Esophagus muscularis mucosa (tissue), 4 donors: ENCODE measurements around the gene FAM241A. TPM values are rescaled to one million over a fixed set of nuclear protein-coding genes. Genes with fewer than 3 reads are reported as not detected.

Experiments
- DNase-seq: peaks from one replicate; pipeline ENCODE4 v3.0.0-alpha.2; 2017; ENCODE audit errors: extremely low spot score
- H3K27ac ChIP-seq, 4 donors: fragments of 200-600 bp; sonication (generic); replicated peaks in 1 of 4; 1 replicate in 3 of 4; 2 replicates in 1 of 4; pipeline ENCODE4 v1.5.1; 2016 to 2019; ENCODE audit warnings: mild to moderate bottlenecking in 1 of 4
- H3K27me3 ChIP-seq, 4 donors: fragments of 200-600 bp; sonication (generic); one replicate each; pipeline versions ENCODE4 v1.5.1 to v1.6.0; 2016 to 2019
- H3K36me3 ChIP-seq, 4 donors: fragments of 200-600 bp; sonication (generic); one replicate each; pipeline ENCODE4 v1.5.1; 2016 to 2019
- H3K4me1 ChIP-seq, 4 donors: fragments of 200-600 bp; sonication (generic); one replicate each; pipeline ENCODE4 v1.5.1; 2016 to 2019
- H3K4me3 ChIP-seq, 4 donors: fragments of 200-600 bp; sonication (generic); 1 replicate in 2 of 4; 2 replicates in 2 of 4; pipeline ENCODE4 v1.5.1; 2016 to 2019; ENCODE audit warnings: mild to moderate bottlenecking in 4 of 4, moderate library complexity in 1 of 4
- H3K9me3 ChIP-seq, 4 donors: fragments of 200-600 bp; sonication (generic); 1 replicate in 3 of 4; 2 replicates in 1 of 4; pipeline ENCODE4 v1.5.1; 2016 to 2019
- CTCF ChIP-seq, 3 experiments: fragments of 200-600 bp in 2 of 3; fragments of 450-650 bp in 1 of 3; sonication (generic) in 2 of 3; IDR thresholded peaks; one replicate each; pipeline ENCODE4 v1.5.1; 2017 to 2019; ENCODE audit warnings: antibody characterized with exemption in 3 of 3, mild to moderate bottlenecking in 2 of 3, moderate library complexity in 1 of 3
- EP300 ChIP-seq: sonication (generic); formaldehyde crosslinking; IDR thresholded peaks from one replicate; pipeline ENCODE4 v1.6.1; 2017; ENCODE audit warnings: antibody characterized with exemption
- POLR2A ChIP-seq: fragments of 450-650 bp; IDR thresholded peaks from one replicate; pipeline ENCODE4 v1.6.1; 2017; ENCODE audit warnings: antibody characterized with exemption, moderate library complexity, mild to moderate bottlenecking, low read depth
- POLR2AphosphoS5 ChIP-seq, 2 donors: sonication (generic); formaldehyde crosslinking; IDR thresholded peaks; one replicate each; pipeline ENCODE4 v1.6.1; 2017; ENCODE audit warnings: antibody characterized with exemption in 2 of 2
- WGBS: methylation state at CpG from one replicate; pipeline ENCODE4 v1.1.5; 2018; 5-methylcytosine and 5-hydroxymethylcytosine counted together
- intact Hi-C: fragments of 100-400 bp; cut with DNase I; formaldehyde crosslinking; loops from one replicate; pipeline ENCODE4 v1.15.1; 2023
- total RNA-seq, 4 donors: library from RNA; depleted of rRNA; stranded (reverse); fragments of >200 nt; gene quantifications; one replicate each; pipeline versions ENCODE4 v1.1.0 to v1.2.1, GENCODE V29; 2016

Gene FAM241A
- total RNA-seq, 4 donors from 2014 or later, result 5.0 to 7.5 (median 5.2) TPM

GRCh38 chr4:112128452-112128851, 16.8 kb upstream of the FAM241A start:
- intact Hi-C loops, result no loop called here
- Histone ChIP-seq H3K4me1 (peaks cover 0 to 16% (median 10%) of the 10 kb centered on the region in 4 donors), H3K4me3 (no peak overlapping the region), H3K27me3 (no peaks in the 10 kb centered on the region), H3K36me3 (no peaks in the 10 kb centered on the region), H3K9me3 (no peaks in the 10 kb centered on the region), H3K27ac (no peak overlapping the region)
- DNase-seq, result no peak
- 69% methylated on average over 2 of the region's 2 CpGs for WGBS
- no peak for TF ChIP-seq POLR2A
- TF ChIP-seq EP300, result no peak
- no peak for TF ChIP-seq POLR2AphosphoS5 (IDR thresholded peaks at IDR 0.05)
- no peak for TF ChIP-seq CTCF (IDR thresholded peaks at IDR 0.05)

GRCh38 chr4:112130906-112131305, 14.3 kb upstream of the FAM241A start:
- TF ChIP-seq POLR2AphosphoS5 (IDR thresholded peaks at IDR 0.05), result no peak
- no peak for TF ChIP-seq EP300
- TF ChIP-seq CTCF (IDR thresholded peaks at IDR 0.05), result no peak
- TF ChIP-seq POLR2A, result no peak
- H3K36me3 ChIP-seq, result no peaks in the 10 kb centered on the region
- intact Hi-C loops, result no loop called here
- peaks cover 0 to 16% (median 10%) of the 10 kb centered on the region in 4 donors for H3K4me1 ChIP-seq
- H3K4me3 ChIP-seq, result no peak overlapping the region
- no peaks in the 10 kb centered on the region for H3K9me3 ChIP-seq
- H3K27ac ChIP-seq, result no peak overlapping the region
- WGBS, result 13% methylated on average over 4 of the region's 4 CpGs
- H3K27me3 ChIP-seq, result no peaks in the 10 kb centered on the region
- no peak for DNase-seq

GRCh38 chr4:112136551-112136950, 8.7 kb upstream of the FAM241A start:
- no peak for DNase-seq
- Histone ChIP-seq H3K4me3 (no peak overlapping the region), H3K27me3 (no peaks in the 10 kb centered on the region), H3K4me1 (peaks cover 0 to 12% (median 0%) of the 10 kb centered on the region in 4 donors), H3K27ac (no peak overlapping the region), H3K36me3 (no peaks in the 10 kb centered on the region), H3K9me3 (no peaks in the 10 kb centered on the region)
- no peak for TF ChIP-seq EP300
- TF ChIP-seq CTCF (IDR thresholded peaks at IDR 0.05), result no peak
- TF ChIP-seq POLR2AphosphoS5 (IDR thresholded peaks at IDR 0.05), result no peak
- no peak for TF ChIP-seq POLR2A
- 87% methylated on average over 5 of the region's 5 CpGs for WGBS
- intact Hi-C loops, result no loop called here

GRCh38 chr4:112138538-112138937, 6.7 kb upstream of the FAM241A start:
- Histone ChIP-seq H3K4me3 (no peak overlapping the region), H3K4me1 (peaks cover 0 to 21% (median 0%) of the 10 kb centered on the region in 4 donors), H3K27ac (no peak overlapping the region), H3K27me3 (no peaks in the 10 kb centered on the region), H3K36me3 (no peaks in the 10 kb centered on the region), H3K9me3 (no peaks in the 10 kb centered on the region)
- TF ChIP-seq EP300 (no peak), POLR2AphosphoS5 (IDR thresholded peaks at IDR 0.05) (no peak), CTCF (IDR thresholded peaks at IDR 0.05) (no peak), POLR2A (no peak)
- no peak for DNase-seq
- intact Hi-C loops, result no loop called here

GRCh38 chr4:112140536-112140935, 4.7 kb upstream of the FAM241A start:
- TF ChIP-seq CTCF (IDR thresholded peaks at IDR 0.05) (no peak), POLR2AphosphoS5 (IDR thresholded peaks at IDR 0.05) (no peak), POLR2A (no peak), EP300 (no peak)
- Histone ChIP-seq H3K4me1 (peaks cover 0 to 21% (median 4%) of the 10 kb centered on the region in 4 donors), H3K9me3 (no peaks in the 10 kb centered on the region), H3K27me3 (no peaks in the 10 kb centered on the region), H3K27ac (no peak overlapping the region), H3K4me3 (no peak overlapping the region), H3K36me3 (no peaks in the 10 kb centered on the region)
- intact Hi-C loops, result no loop called here
- WGBS, result 81% methylated on average over 2 of the region's 2 CpGs
- DNase-seq, result no peak
